Hypothalamus (tissue), 51 donors: Measurements from ENCODE around the gene PREB.

ENCODE experiments used
- DNase-seq, 51 donors: peaks; one replicate each; lab custom pipeline; 2025; lab: John Stamatoyannopoulos, UW

Gene PREB

DNA sequence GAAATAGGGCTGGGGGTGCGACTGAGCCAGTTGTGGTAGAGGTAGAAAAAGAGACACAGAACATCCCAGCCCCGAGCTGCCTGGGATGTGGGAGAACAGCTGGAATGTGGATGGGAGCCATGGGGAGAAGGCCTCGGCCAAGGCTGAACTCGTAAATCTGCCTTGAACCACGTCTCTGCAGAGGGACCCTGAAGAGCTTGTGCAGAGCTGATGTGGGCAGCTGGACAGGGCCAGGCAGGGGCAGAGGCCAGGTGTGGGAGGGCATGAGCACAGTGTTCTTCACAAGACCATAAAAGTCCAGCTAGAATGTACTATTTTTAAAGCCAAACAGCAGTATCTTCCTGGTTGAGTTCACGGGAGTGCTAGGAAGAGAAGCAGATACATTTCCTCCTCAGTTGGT, 20.1 kb upstream of the PREB start:
- DNase-seq: no peak

GRCh38 chr2:27152796-27153464, 18.5 kb upstream of the PREB start:
- DNase-seq: peak in 1 of 51 donors; percentile 24

DNA sequence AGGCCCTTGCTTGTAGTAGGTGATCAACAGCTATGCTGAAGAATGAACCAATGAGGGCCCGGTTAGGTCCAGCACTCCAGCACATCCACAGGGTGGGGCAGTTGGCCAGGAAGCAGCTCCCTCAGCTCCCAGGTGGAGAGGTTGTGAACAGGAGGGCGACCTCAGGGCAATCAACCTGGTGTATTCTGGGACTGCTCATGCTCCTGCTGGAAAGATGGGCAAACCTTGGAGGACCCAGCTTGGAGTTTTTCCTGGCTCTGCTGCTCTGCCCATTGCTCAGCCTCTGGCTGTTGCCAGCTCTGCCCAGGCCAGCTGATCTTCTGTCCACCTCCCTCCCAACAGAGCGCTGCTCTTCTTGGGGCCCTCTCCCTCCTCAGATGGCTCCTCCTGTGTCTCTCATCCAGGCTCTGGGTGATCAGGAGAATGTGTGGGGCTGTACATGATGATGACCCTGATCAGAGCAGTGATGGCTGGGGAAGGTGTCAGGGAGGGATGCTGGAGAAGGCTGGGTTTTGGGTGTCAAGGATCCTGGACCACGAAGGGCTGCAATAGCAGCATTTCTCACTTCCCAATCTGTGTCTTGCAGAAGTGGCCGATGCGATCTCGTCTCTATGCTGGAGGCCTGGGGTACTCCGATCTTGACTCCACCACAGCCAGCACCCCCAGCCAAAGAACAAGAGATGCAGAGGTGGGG, 17.8 kb upstream of the PREB start:
- DNase-seq: no peak

GRCh38 chr2:27150639-27151230, 16.3 kb upstream of the PREB start:
- DNase-seq: no peak

GRCh38 chr2:27149570-27150405, 15.4 kb upstream of the PREB start:
- no peak for DNase-seq

- DNase-seq: no peak
Measured at GRCh38 chr2:27148801-27149439, 14.5 kb upstream of the PREB start, which contains the start of gene TCF23. Gene TCF23 (plus strand): TSS chr2:27149004. CDS start chr2:27149134, 130 bp downstream.

DNA sequence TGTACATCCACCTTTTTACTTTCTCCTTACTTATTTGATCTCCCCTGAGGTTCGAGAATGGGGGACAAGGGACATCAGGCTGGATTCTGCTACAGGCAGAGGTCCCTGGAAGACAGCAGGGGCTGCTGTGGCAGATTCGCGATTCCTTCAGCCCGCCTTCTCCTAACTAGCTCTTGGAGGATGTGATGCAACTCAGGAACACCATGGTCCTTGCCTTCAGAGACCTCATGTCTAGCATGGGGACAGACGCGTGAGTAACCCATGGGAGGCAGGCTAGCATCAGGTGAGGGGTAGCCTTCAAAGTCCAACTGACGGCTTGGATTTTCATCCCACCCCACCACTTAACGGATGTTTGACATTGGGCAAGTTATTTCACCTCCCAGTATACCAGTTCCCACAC, 13.5 kb upstream of the PREB start:
- DNase-seq: no peak

DNA sequence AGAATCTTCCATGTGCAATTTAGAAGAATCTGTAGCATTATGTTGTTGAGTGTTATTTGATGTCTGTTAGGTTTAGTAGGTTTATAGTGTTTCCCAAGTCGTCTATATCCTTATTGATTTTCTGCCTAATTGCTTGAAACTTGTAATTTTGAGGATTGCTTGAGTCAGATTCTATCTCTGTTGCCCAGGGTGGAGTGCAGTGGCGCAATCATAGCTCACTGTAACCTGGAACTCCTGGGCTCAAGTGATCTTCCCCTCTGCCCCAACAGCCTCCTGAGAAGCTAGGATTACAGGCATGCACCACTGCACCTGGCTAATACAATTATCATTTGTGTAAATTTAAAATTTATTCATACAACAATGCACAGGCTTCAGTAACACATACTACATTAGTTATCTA, 11.2 kb upstream of the PREB start:
- no peak for DNase-seq

DNA sequence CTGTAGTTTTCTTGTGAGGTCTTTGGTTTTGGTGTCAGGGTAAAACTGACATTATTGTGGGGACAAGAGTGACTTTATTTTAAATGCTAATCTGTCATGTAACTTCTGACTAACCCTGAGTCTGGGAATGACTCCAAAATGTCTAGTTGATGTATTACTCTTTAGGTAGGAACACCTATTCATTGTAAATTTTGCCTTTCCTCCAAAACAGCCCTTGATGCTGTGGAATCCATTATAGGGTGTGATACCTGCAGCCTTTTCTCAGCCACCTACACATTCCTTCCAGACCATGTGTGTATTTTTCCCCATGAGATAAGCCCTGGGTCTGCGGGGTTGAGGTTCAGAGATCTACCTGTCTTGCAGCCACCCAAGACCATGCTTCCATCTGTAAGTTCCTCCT, 8.8 kb upstream of the PREB start:
- no peak for DNase-seq

DNA sequence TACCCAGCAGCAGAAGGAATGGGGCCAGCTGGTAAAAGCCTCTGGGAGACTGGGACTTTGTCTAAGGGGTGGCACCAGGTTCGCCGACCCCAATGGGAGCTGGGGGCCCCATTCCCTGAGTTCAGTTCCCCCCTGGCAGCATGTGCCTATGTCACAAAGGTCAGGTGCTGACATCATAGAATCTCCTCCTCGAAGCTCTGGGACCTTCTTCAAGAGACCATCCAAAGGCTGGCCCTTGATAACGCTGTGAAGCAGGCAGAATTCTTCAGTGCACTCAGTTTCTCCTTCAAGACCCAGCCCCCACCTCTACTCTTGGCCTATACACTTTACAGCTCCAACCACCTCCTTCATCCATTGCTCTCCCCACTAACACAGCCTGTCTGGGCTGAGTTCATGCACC, 4.9 kb upstream of the PREB start, which contains the start of gene PRR30:
Gene PRR30, minus strand, starts transcription at position 101 of the 400 bp plus-strand sequence. CDS start 1,081 bp downstream, outside the sequence.
- DNase-seq: no peak

- no peak for DNase-seq
Measured at GRCh38 chr2:27138111-27138510, 3.7 kb upstream of the PREB start.

DNA sequence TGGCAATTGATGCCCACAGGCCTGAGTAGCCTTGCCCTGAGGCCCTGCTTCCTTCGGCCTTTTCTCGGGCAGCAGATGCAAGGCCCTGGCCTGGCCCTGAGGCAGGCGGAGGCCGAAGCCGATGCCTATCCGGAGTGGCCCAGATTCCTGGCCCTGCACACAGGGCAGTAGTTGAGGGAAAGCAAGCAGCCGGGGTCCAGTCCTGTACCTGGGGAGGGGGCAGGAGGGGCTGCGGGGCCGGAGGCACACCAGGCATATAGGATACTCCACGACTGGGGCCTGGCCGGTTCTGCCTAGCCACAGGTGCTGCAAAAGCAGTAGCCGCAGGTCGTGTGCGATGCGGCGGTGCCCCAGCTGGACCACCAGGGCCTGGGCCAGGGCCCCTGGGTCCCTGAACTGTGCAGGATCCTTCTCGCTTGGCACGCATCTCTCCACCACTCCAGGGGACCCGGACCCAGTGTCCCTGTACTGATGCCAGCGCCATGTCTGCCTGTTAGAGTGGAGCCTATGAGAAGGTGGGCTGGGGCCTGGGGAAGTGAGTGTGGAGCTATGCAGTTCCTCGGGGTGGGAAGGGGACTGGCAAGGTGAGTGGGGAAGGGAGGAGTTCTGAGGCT, 3.0 kb upstream of the PREB start:
- no peak for DNase-seq

DNA sequence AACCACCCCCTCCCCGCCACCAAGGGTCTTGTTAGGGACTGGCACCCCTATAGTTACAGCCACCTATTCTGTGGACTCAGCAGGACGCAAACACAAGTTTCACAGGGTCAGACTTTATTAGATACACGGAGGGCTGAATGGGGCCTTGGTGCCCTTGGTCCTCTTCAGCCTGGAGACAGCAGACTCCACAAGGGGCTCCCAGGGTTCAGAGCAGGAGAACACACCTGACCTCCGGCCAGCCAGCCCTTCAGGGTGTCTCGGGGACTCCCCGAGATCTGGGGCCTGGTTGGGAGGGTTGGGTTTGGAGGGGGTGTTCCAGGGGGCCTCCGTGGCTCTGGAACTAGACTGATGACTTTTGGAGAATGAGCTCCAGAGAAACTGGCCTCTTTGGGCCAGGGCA, 2.3 kb upstream of the PREB start:
- DNase-seq: no peak

DNA sequence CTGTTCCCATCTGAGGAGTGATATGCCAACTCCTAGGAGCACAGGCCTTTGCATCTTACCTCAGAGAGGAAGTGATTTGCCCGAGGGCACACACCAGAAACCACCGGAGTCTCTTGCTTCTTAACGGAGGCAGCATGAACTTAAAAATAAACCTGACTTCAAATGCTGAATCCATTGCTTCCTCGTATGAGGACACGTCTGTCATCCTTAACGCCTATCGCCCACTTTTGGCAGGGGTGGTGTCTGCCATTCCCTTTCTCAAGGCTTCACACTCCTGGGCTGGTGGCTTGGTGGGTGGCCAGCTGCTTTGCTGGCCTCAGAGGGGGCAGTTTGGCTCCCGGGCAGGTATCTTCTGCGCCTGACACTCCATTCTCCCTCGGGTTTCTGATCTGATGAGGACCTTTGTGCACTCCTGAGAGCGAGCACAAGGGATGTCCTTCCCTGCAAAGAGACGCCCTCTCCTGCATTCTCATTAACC, 1.1 kb upstream of the PREB start:
- DNase-seq: peak in 1 of 51 donors; percentile 17

GRCh38 chr2:27134781-27135477, 493 bp upstream of the PREB start:
- no peak for DNase-seq

- DNase-seq: peak in 1 of 51 donors; percentile 18
Measured at GRCh38 chr2:27133195-27133875, 1.1 kb downstream of the PREB start.

DNA sequence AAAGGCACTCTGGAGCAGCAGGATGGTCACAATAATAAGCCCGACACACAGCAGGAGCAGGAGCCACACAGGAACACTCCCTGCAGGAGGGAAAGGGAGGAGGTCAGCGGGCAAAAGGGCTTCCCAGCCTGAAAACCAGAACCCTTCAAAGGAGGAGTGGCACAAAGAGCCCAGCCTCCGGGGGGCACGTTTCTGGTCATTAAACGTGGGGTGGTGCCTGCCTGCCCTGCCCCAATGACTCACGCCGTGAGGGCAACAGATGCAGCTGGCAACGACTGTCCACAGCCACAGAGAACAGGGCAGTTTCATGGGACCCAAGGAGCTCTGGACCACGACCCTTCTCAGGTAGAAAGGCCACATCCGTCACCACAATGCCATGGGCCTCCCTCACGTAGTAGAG, 3.0 kb downstream of the PREB start:
- no peak for DNase-seq

- no peak for DNase-seq
Measured at GRCh38 chr2:27130396-27130795, 4.0 kb downstream of the PREB start.
